Ectodermal cell (in vitro differentiated cells): ENCODE measurements around the gene ATXN7L1.

Experiments
- H3K27ac ChIP-seq: 2 replicates; pipeline ENCODE4 v1.7.0; 2013; ENCODE audit warnings: mild to moderate bottlenecking, low read depth, low read length; ENCODE audit not compliant: insufficient read depth, poor library complexity, severe bottlenecking
- H3K27me3 ChIP-seq: 2 replicates; pipeline ENCODE4 v1.7.0; 2013; ENCODE audit warnings: mild to moderate bottlenecking, low read length; ENCODE audit not compliant: insufficient read depth, control insufficient read depth, poor library complexity, severe bottlenecking
- H3K36me3 ChIP-seq: one replicate; pipeline ENCODE4 v1.7.0; 2013; ENCODE audit warnings: low read length; ENCODE audit not compliant: control insufficient read depth, insufficient read depth
- H3K4me1 ChIP-seq: one replicate; pipeline ENCODE4 v1.7.0; 2013; ENCODE audit warnings: low read length; ENCODE audit not compliant: control insufficient read depth, insufficient read depth
- H3K4me3 ChIP-seq: 2 replicates; pipeline ENCODE4 v1.7.0; 2013; ENCODE audit warnings: low read depth, low read length, control low read depth; ENCODE audit not compliant: insufficient read depth
- H3K9me3 ChIP-seq: 2 replicates; pipeline ENCODE4 v1.7.0; 2013; ENCODE audit warnings: mild to moderate bottlenecking, low read length, moderate library complexity; ENCODE audit not compliant: control insufficient read depth
- WGBS, 2 experiments: methylation state at CpG; one replicate each; pipeline ENCODE4 v1.1.7; 2013; ENCODE audit warnings: missing lambda C conversion rate in 2 of 2; 5-methylcytosine and 5-hydroxymethylcytosine counted together

ATXN7L1 gene

GRCh38 chr7:105622106-105622731, 254.2 kb downstream of the ATXN7L1 start:
- Histone ChIP-seq H3K27ac (no peak overlapping the region), H3K36me3 (peaks cover 3% of the 10 kb centered on the region)
- 96% methylated on average over 13 to 15 of the region's 15 CpGs for WGBS, 2 experiments

GRCh38 chr7:105621617-105622016, 254.8 kb downstream of the ATXN7L1 start:
- Histone ChIP-seq H3K9me3 (no peaks in the 10 kb centered on the region), H3K36me3 (peaks cover 3% of the 10 kb centered on the region), H3K4me1 (no peaks in the 10 kb centered on the region), H3K27me3 (no peaks in the 10 kb centered on the region), H3K27ac (no peak overlapping the region), H3K4me3 (no peak overlapping the region)
- WGBS, 2 experiments, result 89 to 95% methylated on average over 3 of the region's 3 CpGs

More at GRCh38 chr7:105622106-105622731, 254.2 kb downstream of the ATXN7L1 start:
- Histone ChIP-seq H3K27me3 (no peaks in the 10 kb centered on the region), H3K9me3 (no peaks in the 10 kb centered on the region), H3K4me1 (no peaks in the 10 kb centered on the region), H3K4me3 (no peak overlapping the region)

GRCh38 chr7:105621176-105621575, 255.2 kb downstream of the ATXN7L1 start:
- H3K4me1 ChIP-seq, result no peaks in the 10 kb centered on the region
- no peaks in the 10 kb centered on the region for H3K36me3 ChIP-seq
- H3K27ac ChIP-seq, result no peak overlapping the region
- no peaks in the 10 kb centered on the region for H3K27me3 ChIP-seq
- H3K4me3 ChIP-seq, result no peak overlapping the region
- H3K9me3 ChIP-seq, result no peaks in the 10 kb centered on the region
- 44 to 50% methylated on average over 2 of the region's 2 CpGs for WGBS, 2 experiments

- Histone ChIP-seq H3K27ac (no peak overlapping the region), H3K4me3 (no peak overlapping the region), H3K9me3 (no peaks in the 10 kb centered on the region), H3K36me3 (no peaks in the 10 kb centered on the region), H3K27me3 (no peaks in the 10 kb centered on the region), H3K4me1 (no peaks in the 10 kb centered on the region)
- WGBS, 2 experiments, result 95% methylated on average over 4 of the region's 4 CpGs
Observed at GRCh38 chr7:105619590-105619989, 256.8 kb downstream of the ATXN7L1 start.

- Histone ChIP-seq H3K36me3 (no peaks in the 10 kb centered on the region), H3K4me3 (no peak overlapping the region), H3K27me3 (no peaks in the 10 kb centered on the region), H3K27ac (no peak overlapping the region), H3K4me1 (no peaks in the 10 kb centered on the region), H3K9me3 (no peaks in the 10 kb centered on the region)
- WGBS, 2 experiments, result 83 to 88% methylated on average over 5 of the region's 5 CpGs
Observed at GRCh38 chr7:105618016-105618296, 258.4 kb downstream of the ATXN7L1 start.

GRCh38 chr7:105617280-105618015, 259.0 kb downstream of the ATXN7L1 start:
- Histone ChIP-seq H3K27ac (no peak overlapping the region), H3K9me3 (no peaks in the 10 kb centered on the region), H3K27me3 (no peaks in the 10 kb centered on the region), H3K4me1 (no peaks in the 10 kb centered on the region), H3K4me3 (no peak overlapping the region), H3K36me3 (no peaks in the 10 kb centered on the region)
- WGBS, 2 experiments, result 94 to 95% methylated on average over 14 of the region's 14 CpGs

GRCh38 chr7:105614341-105614840, 262.0 kb downstream of the ATXN7L1 start:
- Histone ChIP-seq H3K9me3 (no peaks in the 10 kb centered on the region), H3K27me3 (no peaks in the 10 kb centered on the region), H3K4me1 (no peaks in the 10 kb centered on the region), H3K36me3 (no peaks in the 10 kb centered on the region), H3K27ac (no peak overlapping the region), H3K4me3 (no peak overlapping the region)
- WGBS, 2 experiments, result 93 to 95% methylated on average over 20 of the region's 20 CpGs

- Histone ChIP-seq H3K4me1 (no peaks in the 10 kb centered on the region), H3K9me3 (no peaks in the 10 kb centered on the region), H3K36me3 (no peaks in the 10 kb centered on the region), H3K4me3 (no peak overlapping the region), H3K27me3 (no peaks in the 10 kb centered on the region), H3K27ac (no peak overlapping the region)
- WGBS, 2 experiments, result 95% methylated on average over 32 of the region's 32 CpGs
Observed at GRCh38 chr7:105613611-105614330, 262.6 kb downstream of the ATXN7L1 start.

- Histone ChIP-seq H3K27me3 (no peaks in the 10 kb centered on the region), H3K4me3 (no peak overlapping the region), H3K27ac (no peak overlapping the region), H3K36me3 (no peaks in the 10 kb centered on the region), H3K4me1 (no peaks in the 10 kb centered on the region), H3K9me3 (no peaks in the 10 kb centered on the region)
- 91 to 97% methylated on average over 9 of the region's 9 CpGs for WGBS, 2 experiments
Observed at GRCh38 chr7:105612806-105613205, 263.6 kb downstream of the ATXN7L1 start.
